Left hindlimb (tissue), 1 donor: Measurements from ENCODE around the gene KCNG3.

Source experiments
- DNase-seq: peaks from one replicate; pipeline ENCODE4 v3.0.0-alpha.2; 2018

KCNG3 gene

GRCh38 chr2:42486145-42486906 is 7.5 kb downstream of the KCNG3 start:
- DNase-seq = no peak

GRCh38 chr2:42480402-42480801 is 13.4 kb downstream of the KCNG3 start:
- no peak for DNase-seq

- no peak for DNase-seq
Measured at GRCh38 chr2:42474765-42475454, 18.9 kb downstream of the KCNG3 start.

DNA sequence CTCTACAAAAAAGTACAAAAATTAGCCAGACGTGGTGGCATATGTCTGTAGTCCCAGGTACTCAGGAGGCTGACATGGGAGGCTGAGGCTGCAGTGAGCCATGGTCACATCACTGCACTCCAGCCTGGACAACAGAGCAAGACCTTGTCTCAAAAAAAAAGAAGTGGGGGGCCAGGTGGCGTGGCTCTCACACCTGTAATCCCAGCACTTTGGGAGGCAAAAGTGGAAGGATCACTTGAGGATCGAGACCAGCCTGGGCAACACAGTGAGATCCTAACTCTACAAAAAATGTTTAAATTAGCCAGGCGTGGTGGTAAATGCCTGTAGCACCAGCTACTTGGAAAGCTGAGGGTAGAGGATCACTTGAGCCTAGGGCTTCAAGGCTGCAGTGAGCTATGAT is 23.1 kb downstream of the KCNG3 start:
- DNase-seq = no peak

DNA sequence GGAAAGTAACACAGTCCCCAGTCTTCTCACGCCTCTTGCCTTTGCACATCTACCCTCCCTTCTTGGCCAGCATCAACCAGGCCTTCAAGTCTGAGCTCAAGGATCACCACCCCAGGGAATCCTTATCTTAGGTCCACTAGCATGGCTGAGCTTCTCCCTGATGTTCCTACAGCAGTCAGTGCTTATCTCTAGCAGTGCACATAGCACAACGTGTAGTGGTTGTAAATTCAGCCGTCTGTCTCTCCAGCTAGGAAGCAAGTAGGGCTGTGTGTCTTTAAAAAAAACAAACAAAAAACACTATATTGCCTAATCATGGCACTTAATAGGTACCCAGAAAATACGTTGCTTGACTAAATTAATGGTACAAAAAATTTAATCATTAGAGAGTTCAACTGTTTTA is 29.2 kb downstream of the KCNG3 start:
- DNase-seq = no peak

DNA sequence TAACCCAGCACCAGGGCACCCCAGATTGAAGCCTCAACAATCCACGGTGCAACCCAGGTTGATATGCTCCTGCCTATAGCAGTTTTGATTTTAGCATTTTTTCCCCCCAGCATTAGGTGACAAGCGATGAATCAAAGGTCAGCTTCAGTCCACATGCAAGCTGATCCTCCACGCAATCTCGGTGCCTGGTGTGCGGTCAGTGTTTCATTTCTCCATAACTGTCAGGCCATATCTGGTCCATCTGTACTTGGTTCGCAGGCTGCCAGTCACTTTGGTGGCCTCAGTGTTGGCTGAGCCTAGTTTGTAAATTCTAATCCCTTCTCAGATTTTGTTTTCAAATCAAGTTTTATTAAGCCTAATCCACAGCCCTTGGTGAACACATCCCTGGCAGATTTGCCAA is 30.2 kb downstream of the KCNG3 start:
- no peak for DNase-seq

- DNase-seq = no peak
Measured at GRCh38 chr2:42459296-42459695, 34.5 kb downstream of the KCNG3 start.

GRCh38 chr2:42458396-42458795 is 35.4 kb downstream of the KCNG3 start:
- DNase-seq = no peak

- no peak for DNase-seq
Measured at GRCh38 chr2:42457011-42457410, 36.8 kb downstream of the KCNG3 start.

DNA sequence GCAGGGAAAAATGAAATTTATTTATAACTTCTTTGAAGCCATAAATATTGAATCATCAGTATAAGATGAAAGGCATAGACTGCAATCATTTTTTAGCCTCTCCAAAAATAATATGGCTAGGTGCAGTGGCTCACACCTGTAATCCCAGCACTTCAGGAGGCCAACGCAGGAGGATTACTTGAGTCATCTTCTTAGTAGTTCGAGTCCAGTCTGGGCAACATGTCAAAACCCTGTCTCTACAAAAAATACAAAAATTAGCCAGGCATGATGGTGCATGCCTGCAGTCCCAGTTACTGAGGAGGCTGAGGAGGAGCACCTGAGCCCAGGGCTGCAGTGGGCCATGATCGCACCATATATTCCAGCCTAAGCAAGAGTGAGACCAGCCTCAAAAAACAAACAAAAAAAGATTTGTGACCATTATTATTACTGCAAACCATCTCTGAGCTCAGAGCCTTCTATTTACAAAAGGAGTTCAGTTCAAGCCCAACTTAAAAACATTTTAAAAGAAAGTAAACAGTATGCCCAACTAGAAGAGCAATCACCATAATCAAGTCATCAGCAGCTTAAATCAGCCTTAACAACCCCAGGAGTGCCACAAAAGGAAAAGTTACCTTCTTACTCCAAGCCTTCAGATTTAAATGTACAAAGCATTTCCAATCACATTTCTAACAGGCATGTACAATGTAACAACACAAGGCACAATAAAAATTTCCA is 37.5 kb downstream of the KCNG3 start:
- no peak for DNase-seq

- no peak for DNase-seq
Measured at GRCh38 chr2:42452545-42452944, 41.2 kb downstream of the KCNG3 start.

DNA sequence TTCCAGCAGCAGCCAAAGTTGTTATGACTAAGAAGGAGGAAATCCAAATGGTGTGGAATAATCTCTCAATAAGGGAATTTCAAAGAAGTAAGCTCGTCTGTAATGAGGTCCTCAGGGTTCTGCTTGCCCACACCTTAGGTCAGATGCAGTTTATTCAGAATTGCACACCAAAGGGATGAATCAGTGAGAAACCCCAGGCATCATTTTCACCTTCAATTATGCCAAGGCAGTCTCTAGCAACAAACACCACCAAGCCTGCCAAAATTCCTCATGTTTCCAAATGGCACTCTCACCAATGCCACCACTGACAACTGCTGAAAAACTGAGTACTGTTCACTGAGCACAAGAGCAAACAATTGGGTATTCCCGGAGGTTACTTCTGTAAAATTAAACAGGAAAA is 43.6 kb downstream of the KCNG3 start:
- DNase-seq = no peak

GRCh38 chr2:42449163-42450087 is 44.4 kb downstream of the KCNG3 start:
- no peak for DNase-seq

DNA sequence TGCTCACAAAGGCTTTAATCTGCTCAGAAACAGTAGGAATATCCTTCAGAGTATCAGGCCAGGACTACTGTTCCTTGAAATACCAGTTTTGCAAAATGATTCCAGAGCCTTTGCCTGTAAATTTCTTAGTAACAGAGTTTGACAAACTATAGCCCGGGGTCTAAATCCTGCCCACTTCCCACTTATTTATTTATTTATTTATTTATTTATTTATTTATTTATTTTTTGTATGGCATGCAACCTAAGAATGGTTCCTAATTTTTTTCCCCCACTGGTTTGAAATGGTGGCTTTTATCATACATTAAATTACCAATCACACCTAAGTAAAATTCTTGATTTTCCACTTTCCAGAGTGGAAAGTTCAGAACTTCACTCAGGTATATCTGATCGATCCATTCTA is 45.6 kb downstream of the KCNG3 start:
- DNase-seq = no peak

DNA sequence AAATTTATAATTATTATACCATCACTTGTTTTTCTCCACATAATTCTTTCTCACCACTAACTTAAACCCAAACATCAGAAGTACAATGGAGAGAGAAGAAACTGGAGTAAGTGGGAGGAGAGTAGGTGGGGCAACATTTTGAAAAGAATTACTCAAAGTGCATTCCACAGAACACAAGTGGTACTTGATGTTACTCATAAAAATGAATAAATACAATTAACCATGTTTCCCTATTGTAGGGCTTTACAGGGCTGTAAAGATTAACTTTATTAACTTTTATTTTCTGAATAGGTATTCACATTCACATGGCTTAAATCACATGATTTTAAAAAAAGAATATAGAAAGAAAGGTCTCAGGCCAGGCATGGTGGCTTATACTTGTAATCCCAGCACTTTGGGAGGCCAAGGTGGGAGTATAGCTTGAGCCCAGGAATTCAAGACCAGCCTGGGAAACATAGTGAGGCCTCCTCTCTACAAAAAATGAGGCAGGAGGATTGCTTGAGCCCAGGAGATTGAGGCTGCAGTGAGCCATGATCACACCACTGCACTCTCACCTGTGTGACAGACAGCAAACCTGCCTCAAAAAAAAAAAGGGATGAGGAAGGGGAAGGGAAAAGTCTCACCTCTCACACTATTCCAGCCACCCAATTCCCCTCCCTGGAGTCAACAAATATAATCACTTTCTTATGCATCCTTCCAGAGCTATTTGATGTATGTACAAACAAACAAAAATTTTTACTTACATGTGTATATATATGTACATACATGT is 47.1 kb downstream of the KCNG3 start:
- no peak for DNase-seq

DNA sequence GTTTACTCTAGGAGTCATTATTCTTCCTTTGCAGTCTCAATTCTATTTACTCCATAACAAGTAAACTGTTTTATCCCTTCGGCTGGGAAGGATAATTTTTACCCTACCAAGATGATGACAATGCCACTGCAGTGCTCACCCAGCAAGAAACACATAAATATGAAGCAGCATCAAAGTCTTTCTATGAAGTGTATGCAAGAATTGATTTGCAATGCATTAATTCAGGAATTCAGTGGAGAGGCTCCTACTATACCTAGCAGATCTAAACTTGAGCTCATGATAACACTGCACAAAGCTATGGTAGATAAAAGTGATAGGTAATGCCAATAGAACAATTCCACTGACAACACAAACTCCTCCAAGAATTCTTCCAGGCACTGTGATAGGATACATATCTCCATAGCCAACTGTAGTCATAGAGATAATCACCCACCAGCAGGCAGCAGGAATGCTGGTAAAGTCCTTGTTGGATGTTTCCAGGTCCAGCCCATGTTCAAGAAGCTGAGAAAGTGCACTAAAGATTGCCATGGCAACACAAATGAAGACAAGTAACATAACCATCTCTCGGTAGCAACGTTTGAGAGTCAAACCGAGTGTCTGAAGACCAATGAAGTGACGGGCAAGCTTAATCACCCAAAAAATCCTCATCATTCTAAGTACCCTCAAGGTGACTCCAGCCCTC is 49.9 kb downstream of the KCNG3 start:
- no peak for DNase-seq

GRCh38 chr2:42442774-42443173 is 51.0 kb downstream of the KCNG3 start:
- no peak for DNase-seq

DNA sequence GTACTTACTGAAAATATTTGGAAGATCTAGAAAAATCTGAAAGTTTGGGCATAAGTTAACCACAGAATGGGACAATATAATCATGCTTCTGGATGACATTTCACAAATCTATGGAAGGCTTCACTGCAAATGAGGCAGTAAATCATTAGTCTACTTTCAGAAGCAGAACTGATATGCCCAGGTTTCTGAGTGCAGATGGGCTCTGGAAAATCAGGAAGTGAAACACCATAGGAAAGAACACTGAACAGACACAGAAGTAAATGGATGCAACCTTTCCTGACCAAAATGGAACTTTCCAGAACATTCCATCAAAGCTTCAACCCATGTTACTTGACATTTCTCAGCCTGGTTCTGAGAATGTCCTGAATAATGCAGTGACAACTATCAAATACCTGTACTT is 55.1 kb downstream of the KCNG3 start:
- no peak for DNase-seq

DNA sequence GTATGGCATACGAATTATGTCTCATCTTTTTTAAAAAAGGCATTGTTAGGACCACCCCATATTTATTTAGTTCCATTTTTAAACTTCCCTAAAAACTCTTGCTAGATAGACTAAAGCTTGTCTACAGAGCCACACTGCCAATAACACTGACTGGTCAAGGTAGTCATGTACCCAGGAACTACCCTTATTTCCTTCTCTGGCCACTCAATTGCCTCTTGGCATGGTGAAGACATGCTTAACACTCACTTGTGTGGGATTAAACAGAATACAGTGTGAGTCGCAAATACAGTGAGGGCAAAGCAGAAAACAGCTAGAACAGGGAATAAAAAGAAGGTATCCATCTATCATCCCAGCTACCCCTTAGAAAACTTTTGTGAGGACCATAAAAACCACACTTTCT is 57.4 kb downstream of the KCNG3 start:
- no peak for DNase-seq

DNA sequence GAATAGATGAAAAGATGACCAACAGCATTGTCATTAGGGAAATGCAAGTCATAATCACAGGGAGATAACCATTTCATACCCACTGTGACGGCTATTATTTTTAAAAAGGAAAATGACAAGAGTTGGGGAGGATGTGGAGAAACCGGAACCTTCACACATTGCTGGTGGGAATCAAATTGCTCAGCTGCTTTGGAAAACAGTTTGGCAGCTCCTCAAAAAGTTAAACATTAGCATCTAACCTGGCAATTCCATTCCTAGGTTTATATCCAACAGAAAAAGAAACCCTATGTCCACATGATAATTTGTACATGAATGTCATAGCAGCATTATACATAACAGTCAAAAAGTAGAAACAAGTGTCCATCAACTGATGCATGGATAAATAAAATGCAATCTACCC is 58.2 kb downstream of the KCNG3 start:
- DNase-seq = no peak

DNA sequence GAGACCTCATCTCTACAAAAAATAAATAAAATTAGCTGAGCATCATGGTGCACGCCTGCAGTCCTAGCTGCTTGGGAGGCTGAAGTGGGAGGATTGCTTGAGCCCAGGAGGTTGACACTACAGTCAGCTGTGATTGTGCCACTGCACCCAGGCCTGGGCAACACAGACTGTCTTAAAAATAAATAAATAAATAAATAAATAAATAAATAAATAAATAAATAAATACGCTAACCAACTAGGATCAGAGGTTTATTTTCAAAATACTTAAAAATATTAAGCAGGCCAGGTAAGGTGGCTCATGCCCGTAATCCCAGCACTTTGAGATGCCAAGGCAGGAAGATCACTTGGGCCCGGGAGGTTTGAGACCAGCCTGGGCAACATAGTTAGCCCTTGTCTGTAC is 63.6 kb downstream of the KCNG3 start:
- DNase-seq = no peak

DNA sequence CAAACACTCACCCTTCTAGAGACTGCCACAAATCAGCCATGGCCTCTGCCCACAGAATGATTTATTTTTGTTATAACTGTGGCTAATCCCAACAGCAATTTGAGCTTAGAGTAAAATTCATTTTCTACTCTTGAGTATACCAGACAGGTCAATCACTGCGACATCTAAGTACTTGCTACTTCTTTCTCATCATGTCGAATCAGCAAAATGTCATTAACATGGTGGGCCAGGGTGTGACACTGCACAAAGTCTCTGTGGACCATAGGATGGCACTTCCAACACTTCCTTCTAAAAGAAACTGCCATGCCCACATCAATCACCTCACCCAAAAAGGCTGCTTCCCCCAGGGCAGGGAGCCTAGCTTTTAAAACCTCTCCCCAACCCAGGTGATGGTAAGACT is 64.4 kb downstream of the KCNG3 start:
- no peak for DNase-seq
